Osteocyte (in vitro differentiated cells): ENCODE measurements around the gene MASP1. TPM values are rescaled to one million over a fixed set of nuclear protein-coding genes. Genes with fewer than 3 reads are reported as not detected.

ENCODE experiments used
- DNase-seq: peaks from one replicate; pipeline ENCODE4 v3.0.0; 2021; ENCODE audit warnings: mixed read lengths; ENCODE audit not compliant: unreplicated experiment; ENCODE audit errors: extremely low spot score
- H3K27ac Mint-ChIP-seq: one replicate; pipeline ENCODE4 v1.8.0; 2021; ENCODE audit warnings: mild to moderate bottlenecking, mixed read lengths; ENCODE audit not compliant: unreplicated experiment
- H3K27me3 Mint-ChIP-seq: one replicate; pipeline ENCODE4 v1.8.0; 2021; ENCODE audit warnings: mixed read lengths; ENCODE audit not compliant: unreplicated experiment
- H3K36me3 Mint-ChIP-seq: one replicate; pipeline ENCODE4 v1.8.0; 2021; ENCODE audit warnings: mixed read lengths; ENCODE audit not compliant: unreplicated experiment
- H3K4me1 Mint-ChIP-seq: one replicate; pipeline ENCODE4 v1.8.0; 2021; ENCODE audit warnings: mixed read lengths; ENCODE audit not compliant: unreplicated experiment
- H3K4me3 Mint-ChIP-seq: one replicate; pipeline ENCODE4 v1.8.0; 2021; ENCODE audit warnings: mild to moderate bottlenecking, moderate library complexity, mixed read lengths; ENCODE audit not compliant: unreplicated experiment
- H3K9me3 Mint-ChIP-seq: one replicate; pipeline ENCODE4 v1.8.0; 2021; ENCODE audit warnings: mixed read lengths; ENCODE audit not compliant: unreplicated experiment
- CTCF ChIP-seq: fragments of 200-600 bp; sonication (generic); IDR thresholded peaks from 2 replicates; pipeline ENCODE4 v1.5.0; 2021; ENCODE audit warnings: antibody characterized with exemption, mild to moderate bottlenecking, moderate library complexity
- total RNA-seq: library from RNA; stranded (reverse); gene quantifications from 2 replicates; pipeline ENCODE4 v1.2.1, GENCODE V29; 2021

Gene MASP1
- total RNA-seq, 1 donor from 2014 or later: not detected

GRCh38 chr3:187257471-187257870 lies 34.1 kb downstream of the MASP1 start:
- H3K4me1 Mint-ChIP-seq: peaks cover 2% of the 10 kb centered on the region
- DNase-seq: no peak
- no peak overlapping the region for H3K27ac Mint-ChIP-seq
- no peaks in the 10 kb centered on the region for H3K27me3 Mint-ChIP-seq
- no peak for TF ChIP-seq CTCF
- H3K9me3 Mint-ChIP-seq: peaks cover 12% of the 10 kb centered on the region
- H3K4me3 Mint-ChIP-seq: no peak overlapping the region
- H3K36me3 Mint-ChIP-seq: no peaks in the 10 kb centered on the region

- no peaks in the 10 kb centered on the region for H3K4me1 Mint-ChIP-seq
- no peak overlapping the region for H3K4me3 Mint-ChIP-seq
- no peaks in the 10 kb centered on the region for H3K9me3 Mint-ChIP-seq
- no peak for TF ChIP-seq CTCF
- H3K27ac Mint-ChIP-seq: no peak overlapping the region
- DNase-seq: no peak
- no peaks in the 10 kb centered on the region for H3K27me3 Mint-ChIP-seq
- no peaks in the 10 kb centered on the region for H3K36me3 Mint-ChIP-seq
Measured at GRCh38 chr3:187256051-187256616, 35.4 kb downstream of the MASP1 start.

DNA sequence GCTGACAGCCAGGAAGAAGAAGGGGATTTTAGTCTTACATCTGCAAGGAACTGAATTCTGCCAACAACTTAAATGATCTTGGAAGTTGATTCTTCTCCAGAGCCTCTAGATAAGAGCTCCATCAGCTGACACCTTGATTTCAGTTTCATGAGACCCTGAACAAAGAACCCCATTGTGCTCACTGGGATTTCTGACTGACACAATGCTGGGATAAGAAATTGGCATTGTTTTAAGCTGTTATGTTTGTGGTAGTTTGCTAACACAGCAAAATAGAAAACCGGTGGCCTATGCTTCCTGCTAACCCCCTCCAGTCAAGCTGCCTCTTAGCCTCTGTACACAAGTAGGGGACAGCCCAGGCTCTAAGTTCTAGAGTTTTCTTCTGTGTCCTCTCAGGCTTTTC lies 36.2 kb downstream of the MASP1 start:
- Mint-ChIP-seq H3K4me3 (no peak overlapping the region), H3K4me1 (no peaks in the 10 kb centered on the region), H3K36me3 (no peaks in the 10 kb centered on the region), H3K9me3 (no peaks in the 10 kb centered on the region), H3K27ac (no peak overlapping the region), H3K27me3 (no peaks in the 10 kb centered on the region)
- no peak for TF ChIP-seq CTCF
- no peak for DNase-seq

DNA sequence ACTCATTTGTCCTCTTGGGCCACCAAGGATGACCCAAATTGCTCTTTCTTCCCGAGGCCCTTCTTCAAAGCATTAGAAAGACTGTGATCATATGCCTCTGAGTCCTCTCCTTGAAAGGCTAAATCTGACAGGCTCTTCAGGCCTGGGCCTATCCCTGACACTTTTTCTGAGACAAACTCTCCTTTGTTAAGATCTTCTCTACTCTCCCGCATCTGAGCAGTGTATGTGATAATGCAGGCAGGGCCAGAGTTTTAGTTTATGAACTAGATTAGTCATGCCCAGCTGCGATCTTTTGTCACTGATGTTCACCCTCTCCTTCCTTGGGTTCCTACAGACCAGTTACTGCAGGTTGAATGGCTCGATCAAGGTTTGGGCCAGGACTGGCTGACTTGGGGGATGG lies 39.2 kb downstream of the MASP1 start:
- Mint-ChIP-seq H3K9me3 (no peaks in the 10 kb centered on the region), H3K27me3 (peaks cover 3% of the 10 kb centered on the region), H3K27ac (no peak overlapping the region), H3K4me1 (no peaks in the 10 kb centered on the region), H3K4me3 (no peak overlapping the region), H3K36me3 (no peaks in the 10 kb centered on the region)
- DNase-seq: no peak
- TF ChIP-seq CTCF: no peak

GRCh38 chr3:187251599-187251998 lies 39.9 kb downstream of the MASP1 start:
- no peaks in the 10 kb centered on the region for H3K4me1 Mint-ChIP-seq
- no peaks in the 10 kb centered on the region for H3K36me3 Mint-ChIP-seq
- H3K4me3 Mint-ChIP-seq: no peak overlapping the region
- DNase-seq: no peak
- no peaks in the 10 kb centered on the region for H3K9me3 Mint-ChIP-seq
- peaks cover 3% of the 10 kb centered on the region for H3K27me3 Mint-ChIP-seq
- no peak overlapping the region for H3K27ac Mint-ChIP-seq
- TF ChIP-seq CTCF: no peak
